Medulla oblongata (tissue), 1 donor: ENCODE results near the gene WDR87.

Experiments
- DNase-seq: peaks from one replicate; pipeline ENCODE4 v3.0.0-alpha.2; 2015; ENCODE audit errors: extremely low spot score

WDR87 gene

GRCh38 chr19:37905946-37906868 is at the start of gene WDR87:
Gene WDR87 (minus strand): TSS chr19:37906594. CDS start chr19:37898239, 8,355 bp downstream.
- DNase-seq, result peak; percentile 12

GRCh38 chr19:37955986-37956385 is 49.6 kb upstream of the WDR87 start:
- no peak for DNase-seq

- DNase-seq, result no peak
These were observed 48.1 kb upstream of the WDR87 start for GRCh38 chr19:37954421-37954874.

GRCh38 chr19:37953918-37954303 is 47.5 kb upstream of the WDR87 start:
- no peak for DNase-seq

- no peak for DNase-seq
These were observed 47.0 kb upstream of the WDR87 start for GRCh38 chr19:37953171-37953917.

GRCh38 chr19:37951816-37952210 is 45.4 kb upstream of the WDR87 start:
- DNase-seq, result no peak

- DNase-seq, result no peak
These were observed 44.2 kb upstream of the WDR87 start for GRCh38 chr19:37950471-37951175.

- DNase-seq, result no peak
These were observed 42.0 kb upstream of the WDR87 start for GRCh38 chr19:37948362-37948761.

GRCh38 chr19:37947778-37948177 is 41.4 kb upstream of the WDR87 start:
- peak; percentile 13 for DNase-seq

GRCh38 chr19:37946132-37946531 is 39.7 kb upstream of the WDR87 start:
- DNase-seq, result no peak

GRCh38 chr19:37943480-37943879 is 37.1 kb upstream of the WDR87 start:
- no peak for DNase-seq

GRCh38 chr19:37942516-37942902 is 36.1 kb upstream of the WDR87 start:
- DNase-seq, result no peak

- DNase-seq, result no peak
These were observed 35.6 kb upstream of the WDR87 start for GRCh38 chr19:37941782-37942515.

GRCh38 chr19:37938353-37938752 is 32.0 kb upstream of the WDR87 start:
- DNase-seq, result no peak

GRCh38 chr19:37936886-37937285 is 30.5 kb upstream of the WDR87 start:
- no peak for DNase-seq

- DNase-seq, result no peak
These were observed 29.8 kb upstream of the WDR87 start for GRCh38 chr19:37936166-37936565.

GRCh38 chr19:37935341-37935740 is 28.9 kb upstream of the WDR87 start:
- no peak for DNase-seq

- DNase-seq, result no peak
These were observed 27.6 kb upstream of the WDR87 start for GRCh38 chr19:37933937-37934358.

GRCh38 chr19:37932985-37933936 is 26.9 kb upstream of the WDR87 start:
- DNase-seq, result no peak
